ENCODE data around the gene IVD.

Gene IVD

GRCh38 chr15:40388941-40389823 lies 16.4 kb upstream of the IVD start:
- Mint-ChIP-seq H3K36me3 (ENCODE audit: low read depth) (peaks cover 65% of the 10 kb centered on the region), H3K27me3 (no peaks in the 10 kb centered on the region), H3K27ac (peak overlapping the region; percentile 80), H3K4me3 (peak overlapping the region; percentile 26), H3K9me3 (no peaks in the 10 kb centered on the region), H3K4me1 (ENCODE audit: low read depth) (peaks cover 40% of the 10 kb centered on the region)
- intact Hi-C loops (cut with micrococcal nuclease) = loop anchor here (2.0 kb wide), 1 partner anchor 16 kb away; the partner anchor contains the start of gene IVD

GRCh38 chr15:40389824-40390595 lies 15.6 kb upstream of the IVD start:
- Mint-ChIP-seq H3K27ac (peak overlapping the region; percentile 80), H3K9me3 (no peaks in the 10 kb centered on the region), H3K4me3 (no peak overlapping the region), H3K27me3 (no peaks in the 10 kb centered on the region), H3K36me3 (ENCODE audit: low read depth) (peaks cover 65% of the 10 kb centered on the region), H3K4me1 (ENCODE audit: low read depth) (peaks cover 36% of the 10 kb centered on the region)
- intact Hi-C loops (cut with micrococcal nuclease) = loop anchor here (2.0 kb wide), 1 partner anchor 15 kb away; the partner anchor contains the start of gene IVD

GRCh38 chr15:40392986-40393948 lies 12.3 kb upstream of the IVD start:
- no peak overlapping the region for H3K27ac Mint-ChIP-seq
- intact Hi-C loops (cut with micrococcal nuclease) = no loop called here
- no peak overlapping the region for H3K4me3 Mint-ChIP-seq
- peaks cover 45% of the 10 kb centered on the region for H3K36me3 Mint-ChIP-seq (ENCODE audit: low read depth)
- H3K27me3 Mint-ChIP-seq = no peaks in the 10 kb centered on the region
- H3K9me3 Mint-ChIP-seq = no peaks in the 10 kb centered on the region
- peaks cover 46% of the 10 kb centered on the region for H3K4me1 Mint-ChIP-seq (ENCODE audit: low read depth)

- Mint-ChIP-seq H3K27me3 (no peaks in the 10 kb centered on the region), H3K9me3 (no peaks in the 10 kb centered on the region), H3K27ac (no peak overlapping the region), H3K4me3 (no peak overlapping the region), H3K4me1 (ENCODE audit: low read depth) (peaks cover 37% of the 10 kb centered on the region), H3K36me3 (ENCODE audit: low read depth) (peaks cover 11% of the 10 kb centered on the region)
- intact Hi-C loops (cut with micrococcal nuclease) = no loop called here
Measured at GRCh38 chr15:40397688-40398412, 7.7 kb upstream of the IVD start.

GRCh38 chr15:40398413-40398873 lies 7.2 kb upstream of the IVD start:
- H3K27me3 Mint-ChIP-seq = no peaks in the 10 kb centered on the region
- peaks cover 34% of the 10 kb centered on the region for H3K4me1 Mint-ChIP-seq (ENCODE audit: low read depth)
- H3K4me3 Mint-ChIP-seq = no peak overlapping the region
- H3K36me3 Mint-ChIP-seq (ENCODE audit: low read depth) = peaks cover 5% of the 10 kb centered on the region
- intact Hi-C loops (cut with micrococcal nuclease) = no loop called here
- H3K9me3 Mint-ChIP-seq = no peaks in the 10 kb centered on the region
- H3K27ac Mint-ChIP-seq = no peak overlapping the region

- no peak overlapping the region for H3K27ac Mint-ChIP-seq
- no peaks in the 10 kb centered on the region for H3K36me3 Mint-ChIP-seq (ENCODE audit: low read depth)
- peaks cover 30% of the 10 kb centered on the region for H3K4me1 Mint-ChIP-seq (ENCODE audit: low read depth)
- intact Hi-C loops (cut with micrococcal nuclease) = no loop called here
- H3K27me3 Mint-ChIP-seq = no peaks in the 10 kb centered on the region
- no peaks in the 10 kb centered on the region for H3K9me3 Mint-ChIP-seq
- no peak overlapping the region for H3K4me3 Mint-ChIP-seq
Measured at GRCh38 chr15:40399370-40399769, 6.2 kb upstream of the IVD start.

- Mint-ChIP-seq H3K9me3 (no peaks in the 10 kb centered on the region), H3K4me3 (peak overlapping the region; percentile 30), H3K4me1 (ENCODE audit: low read depth) (peaks cover 31% of the 10 kb centered on the region), H3K27me3 (no peaks in the 10 kb centered on the region), H3K27ac (peak overlapping the region; percentile 3), H3K36me3 (ENCODE audit: low read depth) (peaks cover 53% of the 10 kb centered on the region)
- intact Hi-C loops (cut with micrococcal nuclease) = no loop called here
Measured at GRCh38 chr15:40407330-40407990, 1.9 kb downstream of the IVD start.

GRCh38 chr15:40409366-40409765 lies 3.8 kb downstream of the IVD start:
- no peak overlapping the region for H3K27ac Mint-ChIP-seq
- H3K9me3 Mint-ChIP-seq = no peaks in the 10 kb centered on the region
- no peak overlapping the region for H3K4me3 Mint-ChIP-seq
- peaks cover 31% of the 10 kb centered on the region for H3K4me1 Mint-ChIP-seq (ENCODE audit: low read depth)
- H3K36me3 Mint-ChIP-seq (ENCODE audit: low read depth) = peaks cover 72% of the 10 kb centered on the region
- intact Hi-C loops (cut with micrococcal nuclease) = no loop called here
- H3K27me3 Mint-ChIP-seq = no peaks in the 10 kb centered on the region

- H3K27ac Mint-ChIP-seq = no peak overlapping the region
- peaks cover 22% of the 10 kb centered on the region for H3K4me1 Mint-ChIP-seq (ENCODE audit: low read depth)
- intact Hi-C loops (cut with micrococcal nuclease) = no loop called here
- no peaks in the 10 kb centered on the region for H3K9me3 Mint-ChIP-seq
- H3K4me3 Mint-ChIP-seq = no peak overlapping the region
- H3K36me3 Mint-ChIP-seq (ENCODE audit: low read depth) = peaks cover 83% of the 10 kb centered on the region
- no peaks in the 10 kb centered on the region for H3K27me3 Mint-ChIP-seq
Measured at GRCh38 chr15:40410476-40410875, 4.9 kb downstream of the IVD start.

GRCh38 chr15:40412095-40412759 lies 6.6 kb downstream of the IVD start:
- H3K4me3 Mint-ChIP-seq = no peak overlapping the region
- H3K27ac Mint-ChIP-seq = no peak overlapping the region
- peaks cover 97% of the 10 kb centered on the region for H3K36me3 Mint-ChIP-seq (ENCODE audit: low read depth)
- no peaks in the 10 kb centered on the region for H3K27me3 Mint-ChIP-seq
- H3K9me3 Mint-ChIP-seq = no peaks in the 10 kb centered on the region
- intact Hi-C loops (cut with micrococcal nuclease) = no loop called here
- H3K4me1 Mint-ChIP-seq (ENCODE audit: low read depth) = peaks cover 7% of the 10 kb centered on the region

- H3K27ac Mint-ChIP-seq = no peak overlapping the region
- H3K27me3 Mint-ChIP-seq = no peaks in the 10 kb centered on the region
- intact Hi-C loops (cut with micrococcal nuclease) = no loop called here
- H3K4me3 Mint-ChIP-seq = no peak overlapping the region
- H3K4me1 Mint-ChIP-seq (ENCODE audit: low read depth) = no peaks in the 10 kb centered on the region
- H3K9me3 Mint-ChIP-seq = no peaks in the 10 kb centered on the region
- peaks cover 94% of the 10 kb centered on the region for H3K36me3 Mint-ChIP-seq (ENCODE audit: low read depth)
Measured at GRCh38 chr15:40413036-40413435, 7.4 kb downstream of the IVD start.

GRCh38 chr15:40414816-40415215 lies 9.2 kb downstream of the IVD start:
- Mint-ChIP-seq H3K36me3 (ENCODE audit: low read depth) (peaks cover 92% of the 10 kb centered on the region), H3K27me3 (no peaks in the 10 kb centered on the region), H3K27ac (no peak overlapping the region), H3K4me1 (ENCODE audit: low read depth) (no peaks in the 10 kb centered on the region), H3K4me3 (no peak overlapping the region), H3K9me3 (no peaks in the 10 kb centered on the region)
- intact Hi-C loops (cut with micrococcal nuclease) = no loop called here
